Loucy (cell line): ENCODE measurements around the gene FAM181B.

ENCODE experiments used
- EZH2phosphoT487 ChIP-seq: fragments of 200-600 bp; IDR thresholded peaks from 2 replicates; pipeline ENCODE4 v1.6.1; 2018; ENCODE audit warnings: antibody characterized with exemption, mild to moderate bottlenecking, moderate library complexity, borderline replicate concordance
- TF ChIP-seq, protein P1 (sequence below): fragments of 200-600 bp; sonication (generic); conservative IDR thresholded peaks from 2 replicates; pipeline ENCODE4 v1.5.1; 2014; ENCODE audit warnings: mild to moderate bottlenecking, antibody characterized with exemption, low read length

DNA sequence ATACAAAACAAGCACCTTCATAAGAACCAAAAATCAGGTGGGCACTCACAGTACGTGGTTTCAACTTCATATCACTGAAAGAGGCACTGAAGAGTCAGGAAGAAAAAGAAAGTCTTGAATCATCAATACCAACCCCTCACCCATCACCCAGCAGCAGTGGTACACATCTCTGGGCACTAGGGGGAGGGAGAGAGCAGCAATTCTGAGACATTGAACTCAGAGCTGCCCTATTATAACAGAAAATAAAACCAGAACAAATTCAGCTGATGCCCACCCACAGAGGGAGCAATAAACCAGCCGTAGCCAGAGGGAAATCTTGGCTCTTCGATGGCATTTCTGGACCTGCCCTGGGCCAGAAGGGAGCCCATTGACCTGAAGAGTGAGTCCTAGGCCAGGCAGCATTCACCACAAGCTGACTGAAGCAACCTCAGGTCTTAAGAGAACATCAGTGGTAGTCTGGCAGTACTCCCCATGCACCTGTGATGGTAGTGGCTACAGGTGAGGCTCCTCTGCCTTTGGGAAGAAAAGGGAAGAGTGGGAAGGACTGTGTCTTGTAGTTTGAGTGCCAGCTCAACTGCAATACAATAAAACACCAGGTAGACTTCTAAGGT, 42.2 kb upstream of the FAM181B start:
- TF ChIP-seq, protein P1, sequence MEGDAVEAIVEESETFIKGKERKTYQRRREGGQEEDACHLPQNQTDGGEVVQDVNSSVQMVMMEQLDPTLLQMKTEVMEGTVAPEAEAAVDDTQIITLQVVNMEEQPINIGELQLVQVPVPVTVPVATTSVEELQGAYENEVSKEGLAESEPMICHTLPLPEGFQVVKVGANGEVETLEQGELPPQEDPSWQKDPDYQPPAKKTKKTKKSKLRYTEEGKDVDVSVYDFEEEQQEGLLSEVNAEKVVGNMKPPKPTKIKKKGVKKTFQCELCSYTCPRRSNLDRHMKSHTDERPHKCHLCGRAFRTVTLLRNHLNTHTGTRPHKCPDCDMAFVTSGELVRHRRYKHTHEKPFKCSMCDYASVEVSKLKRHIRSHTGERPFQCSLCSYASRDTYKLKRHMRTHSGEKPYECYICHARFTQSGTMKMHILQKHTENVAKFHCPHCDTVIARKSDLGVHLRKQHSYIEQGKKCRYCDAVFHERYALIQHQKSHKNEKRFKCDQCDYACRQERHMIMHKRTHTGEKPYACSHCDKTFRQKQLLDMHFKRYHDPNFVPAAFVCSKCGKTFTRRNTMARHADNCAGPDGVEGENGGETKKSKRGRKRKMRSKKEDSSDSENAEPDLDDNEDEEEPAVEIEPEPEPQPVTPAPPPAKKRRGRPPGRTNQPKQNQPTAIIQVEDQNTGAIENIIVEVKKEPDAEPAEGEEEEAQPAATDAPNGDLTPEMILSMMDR, result peak; percentile 86
- no peak for TF ChIP-seq EZH2phosphoT487
